DMS153 (cell line): Measurements from ENCODE around the gene EXOSC6.
"Not testable (repeated sequence)": the region's sequence is repeated elsewhere in the genome, so short reads cannot be mapped to it uniquely, and the experiment has no call there.

Experiments used
- DNase-seq: peaks from one replicate; lab custom pipeline; 2025; lab: John Stamatoyannopoulos, UW

Gene EXOSC6

DNA sequence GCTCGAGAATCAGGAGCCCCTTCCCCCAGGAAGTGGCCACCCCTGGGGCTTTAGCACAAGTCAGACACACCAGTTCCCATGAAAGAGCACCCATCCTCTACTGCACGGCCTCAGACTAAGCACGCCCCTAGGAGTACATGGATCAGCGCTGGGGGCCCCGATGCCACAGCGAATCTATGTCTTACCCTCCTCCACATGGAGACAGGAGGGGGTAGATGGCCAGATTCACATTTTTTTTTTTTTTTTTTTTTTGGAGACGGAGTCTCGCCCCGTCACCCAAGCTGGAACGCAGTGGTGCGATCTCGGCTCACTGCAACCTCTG, 3.2 kb upstream of the EXOSC6 start:
- no peak for DNase-seq

GRCh38 chr16:70254180-70254964, 2.6 kb upstream of the EXOSC6 start:
- no peak for DNase-seq

GRCh38 chr16:70253291-70254106, 1.8 kb upstream of the EXOSC6 start:
- DNase-seq = no peak

GRCh38 chr16:70252355-70252988, 732 bp upstream of the EXOSC6 start:
- no peak for DNase-seq

DNA sequence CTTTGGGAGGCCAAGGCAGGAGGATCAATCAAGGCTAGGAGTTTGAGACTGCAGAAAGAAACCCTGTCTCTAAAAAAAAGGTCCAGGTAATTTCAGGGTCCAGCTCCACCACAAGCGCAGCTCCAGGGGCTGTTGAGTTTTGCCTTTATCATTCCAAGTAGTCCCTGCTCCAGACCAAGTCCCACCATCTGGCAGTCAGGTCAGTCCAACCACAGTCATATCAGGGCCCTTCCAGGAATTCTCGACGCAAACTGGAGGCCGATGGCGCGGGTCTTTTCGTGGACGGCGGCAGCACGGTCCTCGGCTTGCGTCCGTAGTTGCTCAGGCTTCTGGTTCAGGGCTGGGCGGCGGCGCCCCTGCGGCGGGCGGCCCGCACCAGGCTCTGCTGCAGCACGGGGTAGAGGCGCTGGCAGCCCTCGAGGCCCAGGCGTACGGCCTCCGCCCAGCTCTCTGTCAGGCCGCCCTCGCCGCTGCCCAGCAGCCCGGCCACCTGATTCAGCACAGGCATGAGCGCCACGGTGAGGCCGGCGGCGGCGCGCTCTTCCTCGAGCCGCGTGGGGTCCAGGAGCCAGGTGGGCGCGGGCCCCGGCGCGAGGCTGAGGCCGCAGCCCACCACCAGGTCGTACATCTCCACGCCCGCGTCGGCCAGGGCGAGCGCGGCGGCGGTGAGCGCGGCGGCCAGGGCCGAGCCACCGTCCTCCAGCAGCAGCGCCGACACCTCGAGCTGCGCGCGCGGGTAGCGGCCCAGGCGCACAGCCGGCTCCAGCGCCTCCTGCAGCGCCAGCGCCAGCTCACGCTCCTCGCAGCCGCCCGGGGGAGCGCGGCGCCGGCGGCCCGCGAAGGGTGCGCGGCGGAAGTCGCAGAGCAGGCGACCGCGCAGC, 752 bp downstream of the EXOSC6 start:
- DNase-seq = no peak

DNA sequence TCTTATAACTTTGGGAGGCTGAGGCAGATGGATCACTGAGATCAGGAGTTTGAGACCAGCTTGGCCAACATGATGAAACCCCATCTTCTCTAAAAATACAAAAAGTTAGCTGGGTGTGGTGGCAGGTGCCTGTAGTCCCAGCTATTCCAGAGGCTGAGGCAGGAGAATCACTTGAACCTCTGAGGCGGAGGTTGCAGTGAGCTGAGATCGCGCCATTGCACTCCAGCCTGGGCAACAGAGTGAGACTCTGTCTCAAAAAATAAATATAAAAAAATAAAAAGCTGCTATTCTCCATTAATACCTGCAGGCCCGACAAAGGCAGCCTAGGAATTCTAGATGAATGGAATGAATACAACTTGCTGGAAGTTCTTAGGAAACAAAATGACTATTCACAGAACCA, 2.0 kb downstream of the EXOSC6 start:
- not testable (repeated sequence) for DNase-seq

- DNase-seq = not testable (repeated sequence)
Observed at GRCh38 chr16:70238773-70239172, 13.0 kb downstream of the EXOSC6 start.

GRCh38 chr16:70231831-70232230, 19.9 kb downstream of the EXOSC6 start:
- DNase-seq = not testable (repeated sequence)

DNA sequence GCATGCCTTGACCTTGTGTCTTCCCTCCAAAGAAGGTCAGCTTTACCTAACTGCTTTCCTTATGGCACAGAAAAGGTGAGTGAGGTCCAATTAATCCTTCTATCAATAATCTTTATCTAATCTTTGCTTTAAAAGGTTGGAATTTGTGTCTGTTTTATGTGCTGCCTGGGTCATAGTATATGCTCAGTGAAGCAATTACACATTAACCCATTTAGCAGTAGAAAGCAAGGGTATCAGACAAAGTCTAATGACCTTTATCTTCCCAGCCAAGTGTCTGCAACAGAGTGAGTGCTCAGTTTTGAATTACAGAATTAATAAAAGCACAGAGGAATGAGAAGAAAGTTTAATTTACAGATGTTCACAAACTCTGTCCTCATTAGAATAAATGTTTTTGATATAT, 25.7 kb downstream of the EXOSC6 start:
- not testable (repeated sequence) for DNase-seq

- not testable (repeated sequence) for DNase-seq
Observed at GRCh38 chr16:70225430-70225829, 26.3 kb downstream of the EXOSC6 start.

GRCh38 chr16:70224645-70225044, 27.1 kb downstream of the EXOSC6 start:
- DNase-seq = not testable (repeated sequence)

DNA sequence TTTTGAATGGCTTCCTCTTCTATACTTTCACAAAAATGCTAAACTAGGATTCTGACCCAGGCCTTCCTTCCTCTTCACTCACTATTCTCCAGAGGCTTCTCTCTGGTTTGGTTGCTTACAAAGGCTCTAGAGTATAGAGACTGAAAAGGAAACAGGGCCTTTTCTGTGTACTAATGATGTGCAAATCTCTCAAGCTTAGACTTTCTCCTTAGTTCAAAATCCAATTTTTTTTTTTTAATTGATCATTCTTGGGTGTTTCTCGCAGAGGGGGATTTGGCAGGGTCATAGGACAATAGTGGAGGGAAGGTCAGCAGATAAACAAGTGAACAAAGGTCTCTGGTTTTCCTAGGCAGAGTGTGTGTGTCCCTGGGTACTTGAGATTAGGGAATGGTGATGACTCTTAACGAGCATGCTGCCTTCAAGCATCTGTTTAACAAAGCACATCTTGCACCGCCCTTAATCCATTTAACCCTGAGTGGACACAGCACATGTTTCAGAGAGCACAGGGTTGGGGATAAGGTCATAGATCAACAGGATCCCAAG, 27.7 kb downstream of the EXOSC6 start:
- DNase-seq = not testable (repeated sequence)

- DNase-seq = not testable (repeated sequence)
Observed at GRCh38 chr16:70223216-70223615, 28.5 kb downstream of the EXOSC6 start.

GRCh38 chr16:70222574-70222973, 29.2 kb downstream of the EXOSC6 start:
- DNase-seq = not testable (repeated sequence)

- DNase-seq = not testable (repeated sequence)
Observed at GRCh38 chr16:70218586-70218985, 33.2 kb downstream of the EXOSC6 start.

- DNase-seq = not testable (repeated sequence)
Observed at GRCh38 chr16:70206382-70206781, 45.4 kb downstream of the EXOSC6 start.

DNA sequence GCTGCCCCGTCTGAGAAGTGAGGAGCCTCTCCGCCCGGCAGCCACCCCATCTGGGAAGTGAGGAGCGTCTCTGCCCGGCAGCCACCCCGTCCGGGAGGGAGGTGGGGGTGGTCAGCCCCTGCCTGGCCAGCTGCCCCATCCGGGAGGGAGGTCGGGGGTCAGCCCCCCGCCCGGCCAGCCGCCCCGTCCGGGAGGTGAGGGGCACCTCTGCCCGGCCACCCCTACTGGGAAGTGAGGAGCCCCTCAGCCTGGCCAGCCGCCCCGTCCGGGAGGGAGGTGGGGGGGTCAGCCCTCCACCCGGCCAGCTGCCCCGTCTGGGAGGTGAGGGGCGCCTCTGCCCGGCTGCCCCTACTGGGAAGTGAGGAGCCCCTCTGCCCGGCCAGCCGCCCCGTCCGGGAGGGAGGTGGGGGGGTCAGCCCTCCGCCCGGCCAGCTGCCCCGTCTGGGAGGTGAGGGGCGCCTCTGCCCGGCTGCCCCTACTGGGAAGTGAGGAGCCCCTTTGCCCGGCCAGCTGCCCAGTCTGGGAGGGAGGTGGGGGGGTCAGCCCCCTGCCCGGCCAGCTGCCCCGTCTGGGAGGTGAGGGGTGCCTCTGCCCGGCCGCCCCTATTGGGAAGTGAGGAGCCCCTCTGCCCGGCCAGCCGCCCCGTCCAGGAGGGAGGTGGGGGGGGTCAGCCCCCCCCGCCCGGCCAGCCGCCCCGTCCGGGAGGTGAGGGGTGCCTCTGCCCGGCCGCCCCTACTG, 46.9 kb downstream of the EXOSC6 start:
- not testable (repeated sequence) for DNase-seq

DNA sequence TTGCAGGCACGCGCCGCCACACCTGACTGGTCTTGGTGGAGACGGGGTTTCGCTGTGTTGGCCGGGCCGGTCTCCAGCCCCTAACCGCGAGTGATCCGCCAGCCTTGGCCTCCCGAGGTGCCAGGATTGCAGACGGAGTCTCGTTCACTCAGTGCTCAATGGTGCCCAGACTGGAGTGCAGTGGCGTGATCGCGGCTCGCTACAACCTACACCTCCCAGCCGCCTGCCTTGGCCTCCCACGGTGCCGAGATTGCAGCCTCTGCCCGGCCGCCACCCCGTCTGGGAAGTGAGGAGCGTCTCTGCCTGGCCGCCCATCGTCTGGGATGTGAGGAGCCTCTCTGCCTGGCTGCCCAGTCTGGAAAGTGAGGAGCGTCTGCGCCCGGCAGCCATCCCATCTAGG, 47.7 kb downstream of the EXOSC6 start:
- DNase-seq = not testable (repeated sequence)

- DNase-seq = not testable (repeated sequence)
Observed at GRCh38 chr16:70203508-70203907, 48.2 kb downstream of the EXOSC6 start.

GRCh38 chr16:70200063-70200462, 51.7 kb downstream of the EXOSC6 start:
- not testable (repeated sequence) for DNase-seq

- not testable (repeated sequence) for DNase-seq
Observed at GRCh38 chr16:70199170-70199569, 52.6 kb downstream of the EXOSC6 start.
